PC-9 (cell line): Measurements from ENCODE around the gene KRT6C. TPM values are rescaled to one million over a fixed set of nuclear protein-coding genes. Genes with fewer than 3 reads are reported as not detected.

ENCODE experiments used
- BruUV-seq: library from RNA; stranded (reverse); fragments of 400-500 nt; replicated peaks from 2 replicates; lab custom pipeline; 2021; lab: Mats Ljungman, UMichigan
- CTCF ChIA-PET: fragments of 300-600 bp; sonication (Branson Sonifier 250); formaldehyde crosslinking; loops from one replicate; lab custom pipeline; 2022; ENCODE audit warnings: antibody characterized with exemption; lab: Charles Lee
- POLR2A ChIA-PET: fragments of 300-600 bp; sonication (Branson Sonifier 250); formaldehyde crosslinking; loops from one replicate; lab custom pipeline; 2022; ENCODE audit warnings: antibody characterized with exemption; ENCODE audit not compliant: unreplicated experiment; lab: Charles Lee
- DNase-seq, 2 experiments: peaks; one replicate each; pipeline versions ENCODE4 v3.0.0 to v3.0.0-alpha.2; 2015 to 2022; ENCODE audit warnings: mixed read lengths in 1 of 2
- H2AFZ ChIP-seq: fragments of 200-600 bp; sonication (generic); 2 replicates; pipeline ENCODE4 v1.8.1; 2017; ENCODE audit warnings: antibody characterized with exemption
- H3F3A ChIP-seq: fragments of 200-600 bp; sonication (generic); 2 replicates; pipeline ENCODE4 v1.8.1; 2017; ENCODE audit warnings: antibody characterized with exemption, mild to moderate bottlenecking, low read depth; ENCODE audit not compliant: insufficient read depth
- H3K27ac ChIP-seq: fragments of 200-600 bp; sonication (generic); 2 replicates; pipeline ENCODE4 v1.6.1; 2016; ENCODE audit warnings: mixed run types
- H3K27me3 ChIP-seq: fragments of 200-600 bp; sonication (generic); 2 replicates; pipeline ENCODE4 v1.6.1; 2016; ENCODE audit warnings: low read depth, mixed run types; ENCODE audit not compliant: insufficient read depth
- H3K36me3 ChIP-seq: fragments of 200-600 bp; sonication (generic); 2 replicates; pipeline ENCODE4 v1.6.1; 2016; ENCODE audit warnings: low read depth, mixed run types
- H3K4me1 ChIP-seq: fragments of 200-600 bp; sonication (generic); replicated peaks from 2 replicates; pipeline ENCODE4 v1.6.1; 2016; ENCODE audit warnings: mixed run types; ENCODE audit not compliant: insufficient read depth
- H3K4me2 ChIP-seq: fragments of 200-600 bp; sonication (generic); 2 replicates; pipeline ENCODE4 v1.6.1; 2017; ENCODE audit warnings: mixed run types
- H3K4me3 ChIP-seq: fragments of 200-600 bp; sonication (generic); 2 replicates; pipeline ENCODE4 v1.6.1; 2016; ENCODE audit warnings: mixed run types
- H3K79me2 ChIP-seq: fragments of 200-600 bp; sonication (generic); 2 replicates; pipeline ENCODE4 v1.6.1; 2017; ENCODE audit warnings: low read depth, mixed run types
- H3K9me2 ChIP-seq: fragments of 200-600 bp; sonication (generic); 2 replicates; pipeline ENCODE4 v1.8.1; 2017; ENCODE audit warnings: mild to moderate bottlenecking; ENCODE audit not compliant: insufficient read depth
- H3K9me3 ChIP-seq: fragments of 200-600 bp; sonication (generic); 2 replicates; pipeline ENCODE4 v1.8.1; 2016; ENCODE audit warnings: low read depth; ENCODE audit not compliant: insufficient read depth
- H4K20me1 ChIP-seq: fragments of 200-600 bp; sonication (generic); 2 replicates; pipeline ENCODE4 v1.8.1; 2017; ENCODE audit not compliant: insufficient read depth
- EZH2 ChIP-seq: fragments of 200-600 bp; sonication (generic); IDR thresholded peaks from 2 replicates; pipeline ENCODE4 v1.8.0; 2017; ENCODE audit warnings: antibody characterized with exemption, low read depth
- intact Hi-C: fragments of 100-400 bp; cut with micrococcal nuclease; formaldehyde crosslinking; loops from one replicate; pipeline ENCODE4 v1.10.0; 2022; ENCODE audit not compliant: unreplicated experiment
- total RNA-seq: library from RNA; stranded (reverse); gene quantifications from 2 replicates; pipeline ENCODE4 v1.2.3, GENCODE V29; 2021
- TF ChIP-seq, protein P1 (sequence below): fragments of 200-600 bp; sonication (generic); conservative IDR thresholded peaks from 2 replicates; pipeline ENCODE4 v1.6.1; 2017; ENCODE audit warnings: mixed run types, antibody characterized with exemption, mild to moderate bottlenecking, moderate library complexity

KRT6C gene
- total RNA-seq, 1 experiment from 2014 or later, result not detected

DNA sequence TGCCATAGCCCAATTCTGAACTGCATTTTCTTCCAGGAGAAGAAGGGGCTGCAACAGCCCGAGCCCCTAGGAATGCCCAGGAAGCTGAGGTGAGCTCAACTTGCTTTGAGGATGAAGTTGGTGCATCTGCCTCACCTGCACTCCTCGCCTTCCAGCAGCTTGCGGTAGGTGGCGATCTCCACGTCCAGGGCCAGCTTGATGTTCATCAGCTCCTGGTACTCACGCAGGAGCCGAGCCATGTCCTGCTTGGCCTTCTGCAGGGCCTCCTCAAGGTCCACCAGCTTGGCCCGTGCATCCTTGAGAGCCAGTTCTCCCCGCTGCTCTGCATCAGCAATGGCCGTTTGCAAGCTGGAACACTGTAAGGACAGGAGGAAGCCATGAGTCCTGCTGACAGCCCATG is 45.5 kb downstream of the KRT6C start:
- TF ChIP-seq, protein P1, sequence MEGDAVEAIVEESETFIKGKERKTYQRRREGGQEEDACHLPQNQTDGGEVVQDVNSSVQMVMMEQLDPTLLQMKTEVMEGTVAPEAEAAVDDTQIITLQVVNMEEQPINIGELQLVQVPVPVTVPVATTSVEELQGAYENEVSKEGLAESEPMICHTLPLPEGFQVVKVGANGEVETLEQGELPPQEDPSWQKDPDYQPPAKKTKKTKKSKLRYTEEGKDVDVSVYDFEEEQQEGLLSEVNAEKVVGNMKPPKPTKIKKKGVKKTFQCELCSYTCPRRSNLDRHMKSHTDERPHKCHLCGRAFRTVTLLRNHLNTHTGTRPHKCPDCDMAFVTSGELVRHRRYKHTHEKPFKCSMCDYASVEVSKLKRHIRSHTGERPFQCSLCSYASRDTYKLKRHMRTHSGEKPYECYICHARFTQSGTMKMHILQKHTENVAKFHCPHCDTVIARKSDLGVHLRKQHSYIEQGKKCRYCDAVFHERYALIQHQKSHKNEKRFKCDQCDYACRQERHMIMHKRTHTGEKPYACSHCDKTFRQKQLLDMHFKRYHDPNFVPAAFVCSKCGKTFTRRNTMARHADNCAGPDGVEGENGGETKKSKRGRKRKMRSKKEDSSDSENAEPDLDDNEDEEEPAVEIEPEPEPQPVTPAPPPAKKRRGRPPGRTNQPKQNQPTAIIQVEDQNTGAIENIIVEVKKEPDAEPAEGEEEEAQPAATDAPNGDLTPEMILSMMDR, result no peak
- no peak for TF ChIP-seq EZH2

DNA sequence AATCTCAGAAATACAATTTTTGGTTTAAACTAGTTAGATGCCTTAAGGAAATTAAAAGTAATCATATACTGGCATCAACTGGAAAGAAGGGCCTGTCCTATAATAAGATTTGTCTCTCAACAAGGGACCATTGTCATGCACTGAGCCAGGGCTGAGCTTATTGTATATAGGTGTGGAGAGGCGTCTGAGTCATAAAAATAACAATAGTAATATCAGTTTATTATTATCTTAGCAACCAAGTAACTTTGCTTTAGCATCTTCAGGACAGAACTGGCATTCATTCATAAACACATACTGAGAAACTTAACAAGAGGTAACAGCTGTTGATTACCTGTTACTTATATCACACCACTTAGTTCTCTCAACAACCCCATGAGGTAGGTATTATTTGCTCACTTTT is 46.5 kb downstream of the KRT6C start:
- Histone ChIP-seq H3K9me3 (no peaks in the 10 kb centered on the region), H3F3A (no peaks in the 10 kb centered on the region), H3K27ac (no peak overlapping the region), H3K79me2 (no peaks in the 10 kb centered on the region), H3K27me3 (no peaks in the 10 kb centered on the region), H3K36me3 (no peaks in the 10 kb centered on the region), H4K20me1 (no peaks in the 10 kb centered on the region), H3K4me2 (no peak overlapping the region), H2AFZ (no peak overlapping the region), H3K4me3 (no peak overlapping the region), H3K9me2 (no peaks in the 10 kb centered on the region), H3K4me1 (no peaks in the 10 kb centered on the region)
- no TSS peak for BruUV-seq
- no peak for DNase-seq
- ChIA-PET CTCF (no interaction called here), POLR2A (no interaction called here)
- intact Hi-C loops, result no loop called here
- TF ChIP-seq, protein P1, result no peak
- no peak for TF ChIP-seq EZH2

More for the DNA sequence above, 45.5 kb downstream of the KRT6C start:
- Histone ChIP-seq H3K27me3 (no peaks in the 10 kb centered on the region), H3K27ac (no peak overlapping the region), H3K4me2 (no peak overlapping the region), H3F3A (no peaks in the 10 kb centered on the region), H3K9me3 (no peaks in the 10 kb centered on the region), H3K79me2 (no peaks in the 10 kb centered on the region), H4K20me1 (no peaks in the 10 kb centered on the region), H3K36me3 (no peaks in the 10 kb centered on the region), H3K4me1 (no peaks in the 10 kb centered on the region), H3K9me2 (no peaks in the 10 kb centered on the region), H2AFZ (no peak overlapping the region), H3K4me3 (no peak overlapping the region)
- BruUV-seq, result no TSS peak
- DNase-seq, result no peak
- ChIA-PET POLR2A (no interaction called here), CTCF (no interaction called here)
- intact Hi-C loops, result no loop called here

DNA sequence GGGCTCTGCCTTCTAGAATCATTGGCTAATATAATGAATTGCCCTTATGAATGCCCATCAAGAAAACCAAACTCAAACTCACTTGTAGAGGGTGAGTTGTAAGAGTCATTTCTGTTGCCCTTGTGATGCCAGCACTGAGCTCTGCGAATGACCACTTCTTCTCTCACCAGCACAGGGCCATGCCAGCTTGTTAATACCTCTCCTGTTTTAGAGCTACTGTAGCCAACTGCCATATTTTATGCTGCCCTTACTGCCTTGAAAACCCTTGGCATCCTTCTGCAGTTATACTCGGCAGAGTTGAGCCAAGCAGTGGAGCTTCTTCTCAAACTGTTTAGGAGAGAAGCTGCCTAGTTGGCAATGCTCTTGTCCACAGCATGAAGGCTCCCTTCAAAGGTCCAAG is 47.6 kb downstream of the KRT6C start:
- Histone ChIP-seq H3K27me3 (no peaks in the 10 kb centered on the region), H3K27ac (no peak overlapping the region), H2AFZ (no peak overlapping the region), H3K36me3 (no peaks in the 10 kb centered on the region), H3K4me2 (no peak overlapping the region), H3K4me3 (no peak overlapping the region), H3K4me1 (no peaks in the 10 kb centered on the region), H4K20me1 (no peaks in the 10 kb centered on the region), H3K79me2 (no peaks in the 10 kb centered on the region), H3F3A (no peaks in the 10 kb centered on the region), H3K9me3 (no peaks in the 10 kb centered on the region), H3K9me2 (no peaks in the 10 kb centered on the region)
- BruUV-seq, result no TSS peak
- TF ChIP-seq, protein P1, result no peak
- TF ChIP-seq EZH2, result no peak
- ChIA-PET POLR2A (no interaction called here), CTCF (interaction anchor here (0.7 kb wide), 2 partner anchors 9 to 452 kb away, joined by 3 read pairs; no protein-coding TSS in a partner anchor)
- no peak for DNase-seq
- intact Hi-C loops, result no loop called here
